SU-DHL-6 (cell line): ENCODE measurements around the gene ZDHHC24.

Experiments used
- H2AFZ ChIP-seq: fragments of 200-600 bp; sonication (generic); 2 replicates; pipeline ENCODE4 v1.6.1; 2014; ENCODE audit warnings: low read depth, mild to moderate bottlenecking, moderate library complexity, mixed read lengths, antibody characterized with exemption, low read length; ENCODE audit not compliant: severe bottlenecking
- H3F3A ChIP-seq: fragments of 200-600 bp; shearing (Covaris generic); 2 replicates; pipeline ENCODE4 v1.6.0; 2016; ENCODE audit warnings: antibody characterized with exemption, mild to moderate bottlenecking; ENCODE audit not compliant: insufficient read depth
- H3K27ac ChIP-seq: fragments of 200-600 bp; sonication (generic); 2 replicates; pipeline ENCODE4 v1.5.1; 2016; ENCODE audit warnings: low read depth, mild to moderate bottlenecking, low read length, moderate library complexity, mixed read lengths
- H3K27me3 ChIP-seq: fragments of 200-600 bp; sonication (generic), shearing (Covaris generic); 2 replicates; pipeline ENCODE4 v1.6.0; 2014; ENCODE audit warnings: mild to moderate bottlenecking, low read length
- H3K36me3 ChIP-seq: fragments of 200-600 bp; sonication (generic); 2 replicates; pipeline ENCODE4 v1.6.1; 2014; ENCODE audit warnings: mild to moderate bottlenecking, low read length, mixed read lengths
- H3K4me2 ChIP-seq: fragments of 300-600, 200-600 bp; shearing (Covaris generic), sonication (generic); 2 replicates; pipeline ENCODE4 v1.6.0; 2014; ENCODE audit warnings: low read length, low read depth, mild to moderate bottlenecking; ENCODE audit not compliant: poor library complexity, severe bottlenecking
- H3K4me3 ChIP-seq: fragments of 200-600 bp; sonication (generic); 2 replicates; pipeline ENCODE4 v1.5.1; 2014; ENCODE audit warnings: antibody characterized with exemption, low read length, mild to moderate bottlenecking, mixed read lengths; ENCODE audit not compliant: insufficient read depth, poor library complexity, severe bottlenecking
- H3K79me2 ChIP-seq: fragments of 200-600 bp; sonication (generic); 2 replicates; pipeline ENCODE4 v1.6.1; 2014; ENCODE audit warnings: mild to moderate bottlenecking, low read length, moderate library complexity; ENCODE audit not compliant: insufficient read depth
- H3K9ac ChIP-seq: fragments of 200-600 bp; sonication (generic); 2 replicates; pipeline ENCODE4 v1.7.0; 2014; ENCODE audit warnings: mild to moderate bottlenecking, low read length
- H3K9me2 ChIP-seq: fragments of 200-600 bp; sonication (generic); replicated peaks from 2 replicates; pipeline ENCODE4 v1.6.1; 2014; ENCODE audit warnings: low read length; ENCODE audit not compliant: insufficient read depth
- H3K9me3 ChIP-seq: fragments of 200-600 bp; sonication (generic); 2 replicates; pipeline ENCODE4 v1.6.1; 2014; ENCODE audit warnings: low read length, mixed read lengths; ENCODE audit not compliant: insufficient read depth
- H4K20me1 ChIP-seq: fragments of 200-600 bp; sonication (generic); 2 replicates; pipeline ENCODE4 v1.6.1; 2014; ENCODE audit warnings: low read depth, mild to moderate bottlenecking, antibody characterized with exemption, low read length, moderate library complexity, mixed read lengths
- CTCF ChIP-seq: fragments of 200-600 bp; sonication (generic); IDR thresholded peaks from one replicate; pipeline ENCODE4 v1.5.1; 2017; ENCODE audit warnings: antibody characterized with exemption, mild to moderate bottlenecking, low read length, moderate library complexity; ENCODE audit not compliant: insufficient read depth, poor library complexity, severe bottlenecking
- EZH2phosphoT487 ChIP-seq: fragments of 200-600 bp; sonication (generic), shearing (Covaris generic); conservative IDR thresholded peaks from 2 replicates; pipeline ENCODE4 v1.6.1; 2018; ENCODE audit warnings: mild to moderate bottlenecking, antibody characterized with exemption, low read length, moderate library complexity, mixed read lengths

ZDHHC24 gene

GRCh38 chr11:66539870-66540213 is 6.0 kb downstream of the ZDHHC24 start:
- no peaks in the 10 kb centered on the region for H3K27me3 ChIP-seq
- TF ChIP-seq CTCF = no peak
- TF ChIP-seq EZH2phosphoT487 = no peak
- no peak overlapping the region for H3K27ac ChIP-seq
- H3F3A ChIP-seq = peaks cover 9% of the 10 kb centered on the region
- H3K4me3 ChIP-seq = no peak overlapping the region
- H4K20me1 ChIP-seq = no peaks in the 10 kb centered on the region
- H3K9me3 ChIP-seq = no peaks in the 10 kb centered on the region
- no peak overlapping the region for H3K4me2 ChIP-seq
- H3K9me2 ChIP-seq = no peaks in the 10 kb centered on the region
- no peak overlapping the region for H3K9ac ChIP-seq
- H3K36me3 ChIP-seq = no peaks in the 10 kb centered on the region
- no peak overlapping the region for H2AFZ ChIP-seq
- H3K79me2 ChIP-seq = no peaks in the 10 kb centered on the region

- no peaks in the 10 kb centered on the region for H3K9me3 ChIP-seq
- H3K4me3 ChIP-seq = no peak overlapping the region
- H2AFZ ChIP-seq = no peak overlapping the region
- no peaks in the 10 kb centered on the region for H3K36me3 ChIP-seq
- TF ChIP-seq EZH2phosphoT487 (no peak), CTCF (no peak)
- no peaks in the 10 kb centered on the region for H3K9me2 ChIP-seq
- H4K20me1 ChIP-seq = no peaks in the 10 kb centered on the region
- no peaks in the 10 kb centered on the region for H3K27me3 ChIP-seq
- H3K79me2 ChIP-seq = no peaks in the 10 kb centered on the region
- peaks cover 3% of the 10 kb centered on the region; the same call in 1 of the 2 replicates for H3F3A ChIP-seq
- H3K27ac ChIP-seq = no peak overlapping the region
- no peak overlapping the region for H3K9ac ChIP-seq
- no peak overlapping the region for H3K4me2 ChIP-seq
Observed at GRCh38 chr11:66539170-66539869, 6.5 kb downstream of the ZDHHC24 start.

- Histone ChIP-seq H3K9me3 (no peaks in the 10 kb centered on the region), H2AFZ (no peak overlapping the region), H3K79me2 (no peaks in the 10 kb centered on the region), H3K4me3 (no peak overlapping the region), H3K36me3 (no peaks in the 10 kb centered on the region), H3K27me3 (no peaks in the 10 kb centered on the region), H3K4me2 (no peak overlapping the region), H3F3A (no peaks in the 10 kb centered on the region), H3K9ac (no peak overlapping the region), H3K27ac (no peak overlapping the region), H4K20me1 (no peaks in the 10 kb centered on the region), H3K9me2 (no peaks in the 10 kb centered on the region)
- TF ChIP-seq EZH2phosphoT487 = no peak
- no peak for TF ChIP-seq CTCF
Observed at GRCh38 chr11:66532784-66533183, 13.1 kb downstream of the ZDHHC24 start.
